ENCODE measurements around the gene HEPHL1.
"Not testable (repeated sequence)": the region's sequence is repeated elsewhere in the genome, so short reads cannot be mapped to it uniquely, and the experiment has no call there.

Gene HEPHL1

GRCh38 chr11:94153320-94153719 lies 132.2 kb downstream of the HEPHL1 start:
- no peak for DNase-seq

GRCh38 chr11:94154095-94154856 lies 133.1 kb downstream of the HEPHL1 start:
- DNase-seq, result no peak

GRCh38 chr11:94157339-94157738 lies 136.2 kb downstream of the HEPHL1 start:
- not testable (repeated sequence) for DNase-seq
